Peyer's patch (tissue), 4 donors: ENCODE measurements around the gene POU2F2.

Source experiments
- CTCF ChIP-seq, 6 experiments: fragments of 450-650 bp in 4 of 6; fragments of 200-600 bp in 2 of 6; sonication (generic) in 1 of 6; IDR thresholded peaks; one replicate each; pipeline ENCODE4 v1.5.1; 2017 to 2019; ENCODE audit warnings: antibody characterized with exemption in 6 of 6, mild to moderate bottlenecking in 3 of 6, moderate library complexity in 1 of 6
- POLR2A ChIP-seq, 2 donors: fragments of 450-650 bp; IDR thresholded peaks; one replicate each; pipeline ENCODE4 v1.5.1; 2017; ENCODE audit warnings: antibody characterized with exemption in 2 of 2, mild to moderate bottlenecking in 2 of 2, moderate library complexity in 2 of 2

GRCh38 chr19:42154471-42155323 lies 22.5 kb upstream of the POU2F2 start:
- no peak for TF ChIP-seq CTCF (IDR thresholded peaks at IDR 0.05)
- no peak for TF ChIP-seq POLR2A (IDR thresholded peaks at IDR 0.05)
